Measurements from ENCODE around the gene FSD2.

DNA sequence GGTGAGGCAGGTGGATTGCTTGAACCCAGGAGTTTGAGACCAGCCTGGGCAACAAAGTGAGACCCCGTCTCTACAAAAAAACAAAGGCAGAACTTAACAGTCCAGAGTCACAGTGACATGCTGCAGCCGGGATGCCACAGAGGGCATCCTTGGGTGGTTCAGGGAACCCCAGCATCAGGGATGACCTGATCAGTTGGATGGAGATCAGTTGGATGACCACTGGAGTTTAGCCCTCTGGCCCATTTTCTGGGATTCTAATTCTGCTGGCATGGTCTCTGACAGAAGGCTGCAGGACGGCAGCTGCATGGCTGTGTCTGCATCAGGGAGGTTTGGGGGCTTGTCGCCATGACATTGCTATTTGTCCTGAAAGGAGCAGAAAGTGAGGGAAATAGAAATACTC, 23.4 kb upstream of the FSD2 start:
- TF ChIP-seq, protein P1, sequence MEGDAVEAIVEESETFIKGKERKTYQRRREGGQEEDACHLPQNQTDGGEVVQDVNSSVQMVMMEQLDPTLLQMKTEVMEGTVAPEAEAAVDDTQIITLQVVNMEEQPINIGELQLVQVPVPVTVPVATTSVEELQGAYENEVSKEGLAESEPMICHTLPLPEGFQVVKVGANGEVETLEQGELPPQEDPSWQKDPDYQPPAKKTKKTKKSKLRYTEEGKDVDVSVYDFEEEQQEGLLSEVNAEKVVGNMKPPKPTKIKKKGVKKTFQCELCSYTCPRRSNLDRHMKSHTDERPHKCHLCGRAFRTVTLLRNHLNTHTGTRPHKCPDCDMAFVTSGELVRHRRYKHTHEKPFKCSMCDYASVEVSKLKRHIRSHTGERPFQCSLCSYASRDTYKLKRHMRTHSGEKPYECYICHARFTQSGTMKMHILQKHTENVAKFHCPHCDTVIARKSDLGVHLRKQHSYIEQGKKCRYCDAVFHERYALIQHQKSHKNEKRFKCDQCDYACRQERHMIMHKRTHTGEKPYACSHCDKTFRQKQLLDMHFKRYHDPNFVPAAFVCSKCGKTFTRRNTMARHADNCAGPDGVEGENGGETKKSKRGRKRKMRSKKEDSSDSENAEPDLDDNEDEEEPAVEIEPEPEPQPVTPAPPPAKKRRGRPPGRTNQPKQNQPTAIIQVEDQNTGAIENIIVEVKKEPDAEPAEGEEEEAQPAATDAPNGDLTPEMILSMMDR (IDR thresholded peaks at IDR 0.05 in 8 of 11, conservative IDR thresholded peaks at IDR 0.05 in 3 of 11): no peak
- TF ChIP-seq POLR2A (IDR thresholded peaks at IDR 0.05) (no peak), POLR2AphosphoS5 (IDR thresholded peaks at IDR 0.05) (no peak)
